ENCODE results near the gene HLA-DQA2. TPM values are rescaled to one million over a fixed set of nuclear protein-coding genes. Genes with fewer than 3 reads are reported as not detected.
"Not testable (repeated sequence)": the region's sequence is repeated elsewhere in the genome, so short reads cannot be mapped to it uniquely, and the experiment has no call there.

HLA-DQA2 gene
- not detected in 2 replicates for total RNA-seq
- long read RNA-seq = 0 reads

DNA sequence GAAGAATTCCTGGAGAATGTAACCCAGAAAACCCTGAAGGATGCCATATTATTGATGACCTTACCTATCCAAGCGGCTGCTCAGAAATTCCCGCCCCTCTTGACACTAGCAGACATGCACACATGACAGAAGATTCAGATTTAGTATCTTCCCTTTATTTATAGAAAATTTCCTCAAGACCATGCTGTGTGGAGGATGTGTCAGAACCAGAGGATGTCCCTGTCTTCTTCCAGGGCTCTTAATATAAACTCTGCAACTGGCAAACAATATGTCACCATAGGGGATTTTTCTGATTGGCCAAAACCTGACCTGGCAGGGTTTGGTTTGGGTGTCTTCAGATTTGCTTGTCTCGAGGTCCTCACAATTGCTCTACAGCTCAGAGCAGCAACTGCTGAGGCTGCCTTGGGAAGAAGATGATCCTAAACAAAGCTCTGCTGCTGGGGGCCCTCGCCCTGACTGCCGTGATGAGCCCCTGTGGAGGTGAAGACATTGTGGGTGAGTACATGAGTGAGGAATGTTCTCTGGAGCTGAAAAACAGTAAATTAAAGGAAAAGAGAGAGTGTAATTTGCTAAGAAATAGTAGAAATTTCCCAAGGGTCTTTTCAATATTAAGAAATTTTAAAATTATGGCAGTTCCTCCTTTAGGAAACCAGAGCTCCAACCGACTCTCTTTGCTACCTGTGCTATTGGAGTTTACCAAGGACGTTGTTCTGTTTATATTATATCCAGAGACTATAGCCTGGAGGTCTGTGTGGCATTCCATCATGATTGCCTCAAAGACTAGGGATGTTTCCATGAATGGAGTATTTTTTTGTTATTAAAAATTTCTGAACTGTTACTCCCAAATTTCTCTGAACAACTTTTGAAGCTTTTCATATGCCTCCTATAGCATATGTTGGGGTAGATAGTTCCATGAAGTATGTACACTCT, at the start of gene HLA-DQA2:
TSS of gene HLA-DQA2 (plus strand) at position 361 of the 930 bp plus-strand sequence. CDS start at position 414, 53 bp downstream.
- no peaks in the 10 kb centered on the region for H3K9me3 Mint-ChIP-seq
- H3K27me3 Mint-ChIP-seq (ENCODE audit: low read depth) = peaks cover 19% of the 10 kb centered on the region
- no peak for DNase-seq (ENCODE audit: low read depth, low spot score)
- no peaks in the 10 kb centered on the region for H3K36me3 Mint-ChIP-seq (ENCODE audit: low read depth)
- no peak within 1 kb of the TSS for H3K4me3 Mint-ChIP-seq
- no peaks in the 10 kb centered on the region for H3K4me1 Mint-ChIP-seq
- H3K27ac Mint-ChIP-seq (ENCODE audit: unreplicated experiment) = no peak within 1 kb of the TSS
- TF ChIP-seq, protein P1, sequence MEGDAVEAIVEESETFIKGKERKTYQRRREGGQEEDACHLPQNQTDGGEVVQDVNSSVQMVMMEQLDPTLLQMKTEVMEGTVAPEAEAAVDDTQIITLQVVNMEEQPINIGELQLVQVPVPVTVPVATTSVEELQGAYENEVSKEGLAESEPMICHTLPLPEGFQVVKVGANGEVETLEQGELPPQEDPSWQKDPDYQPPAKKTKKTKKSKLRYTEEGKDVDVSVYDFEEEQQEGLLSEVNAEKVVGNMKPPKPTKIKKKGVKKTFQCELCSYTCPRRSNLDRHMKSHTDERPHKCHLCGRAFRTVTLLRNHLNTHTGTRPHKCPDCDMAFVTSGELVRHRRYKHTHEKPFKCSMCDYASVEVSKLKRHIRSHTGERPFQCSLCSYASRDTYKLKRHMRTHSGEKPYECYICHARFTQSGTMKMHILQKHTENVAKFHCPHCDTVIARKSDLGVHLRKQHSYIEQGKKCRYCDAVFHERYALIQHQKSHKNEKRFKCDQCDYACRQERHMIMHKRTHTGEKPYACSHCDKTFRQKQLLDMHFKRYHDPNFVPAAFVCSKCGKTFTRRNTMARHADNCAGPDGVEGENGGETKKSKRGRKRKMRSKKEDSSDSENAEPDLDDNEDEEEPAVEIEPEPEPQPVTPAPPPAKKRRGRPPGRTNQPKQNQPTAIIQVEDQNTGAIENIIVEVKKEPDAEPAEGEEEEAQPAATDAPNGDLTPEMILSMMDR (conservative IDR thresholded peaks at IDR 0.05) = no peak

DNA sequence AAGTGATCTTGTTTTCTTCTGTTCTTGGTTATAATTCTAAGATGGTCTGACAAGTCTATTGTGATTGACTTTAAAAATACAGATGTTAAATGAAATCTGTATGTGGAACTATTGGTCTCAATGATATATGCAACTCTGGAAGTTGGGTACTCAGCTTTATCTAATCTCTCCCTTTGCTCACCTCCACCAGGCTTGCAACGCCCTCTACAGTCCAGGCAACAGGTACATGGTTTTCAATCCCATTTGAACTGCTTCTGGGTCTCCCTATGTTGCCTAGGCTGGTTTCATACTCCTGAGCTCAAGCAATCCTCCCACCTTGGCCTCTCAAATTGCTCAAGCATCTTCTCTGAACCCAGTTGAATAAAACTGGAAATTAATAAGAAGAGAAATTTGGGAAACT, 49.2 kb upstream of the HLA-DQA2 start:
- Mint-ChIP-seq H3K36me3 (ENCODE audit: low read depth) (no peaks in the 10 kb centered on the region), H3K9me3 (peaks cover 5% of the 10 kb centered on the region), H3K27me3 (ENCODE audit: low read depth) (peaks cover 53% of the 10 kb centered on the region), H3K27ac (ENCODE audit: unreplicated experiment) (no peak overlapping the region), H3K4me3 (no peak overlapping the region), H3K4me1 (no peaks in the 10 kb centered on the region)
- TF ChIP-seq, protein P1 (conservative IDR thresholded peaks at IDR 0.05) = no peak
- DNase-seq (ENCODE audit: low read depth, low spot score) = no peak

DNA sequence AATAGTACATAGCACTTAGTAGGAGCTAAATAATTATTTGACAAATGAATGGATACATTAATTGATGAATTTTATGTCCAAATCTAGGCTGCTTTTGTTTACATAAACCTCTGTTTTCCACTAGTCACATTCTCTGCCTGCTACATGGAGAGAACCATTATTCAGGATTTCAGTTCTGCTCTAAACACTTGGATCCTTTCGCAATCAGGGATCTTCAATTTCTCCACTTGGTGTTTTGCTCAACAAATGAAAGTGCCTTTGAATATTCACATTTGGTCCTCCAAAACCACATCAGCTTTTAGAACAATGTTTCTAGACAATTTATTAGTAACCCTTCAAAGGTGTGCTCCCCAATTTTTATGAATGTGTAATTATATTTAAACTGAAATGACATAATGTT, 44.2 kb upstream of the HLA-DQA2 start:
- no peak for DNase-seq (ENCODE audit: low read depth, low spot score)
- Mint-ChIP-seq H3K27ac (ENCODE audit: unreplicated experiment) (no peak overlapping the region), H3K36me3 (ENCODE audit: low read depth) (no peaks in the 10 kb centered on the region), H3K4me1 (no peaks in the 10 kb centered on the region), H3K9me3 (peaks cover 5% of the 10 kb centered on the region), H3K27me3 (ENCODE audit: low read depth) (peaks cover 80% of the 10 kb centered on the region), H3K4me3 (no peak overlapping the region)
- TF ChIP-seq, protein P1 (conservative IDR thresholded peaks at IDR 0.05) = no peak

DNA sequence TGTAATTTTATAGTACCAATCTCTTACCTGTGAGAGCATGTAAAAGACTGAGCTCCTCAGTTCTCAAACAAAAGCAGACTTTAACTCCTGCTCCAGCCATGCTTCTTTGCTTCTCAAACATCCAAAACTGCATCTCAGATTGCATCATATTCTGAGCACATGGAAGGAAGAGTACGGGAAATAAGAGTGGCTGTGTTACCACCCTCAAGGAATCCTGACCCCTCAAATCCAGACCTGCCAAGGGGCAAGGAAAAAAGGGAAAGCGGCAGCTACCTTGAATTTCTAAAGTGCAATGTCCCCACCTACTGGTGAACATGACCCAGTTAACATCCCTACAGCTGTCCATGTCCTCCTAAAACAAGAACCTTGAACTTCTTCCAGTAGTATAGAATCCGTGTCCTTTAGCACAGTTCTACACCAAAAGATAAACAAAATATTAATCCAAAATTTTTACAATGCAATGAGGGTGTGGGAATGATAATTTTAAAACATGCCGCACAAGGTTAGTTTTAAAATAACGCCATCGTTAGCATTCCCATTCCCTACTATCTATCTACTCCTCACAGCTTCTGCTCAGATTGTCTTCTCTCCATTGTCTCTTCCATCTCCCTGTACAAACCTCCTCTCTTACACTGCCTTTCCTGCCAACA, 40.7 kb upstream of the HLA-DQA2 start:
- TF ChIP-seq, protein P1 (conservative IDR thresholded peaks at IDR 0.05) = peak; percentile 83
- Mint-ChIP-seq H3K9me3 (no peaks in the 10 kb centered on the region), H3K27ac (ENCODE audit: unreplicated experiment) (no peak overlapping the region), H3K4me3 (no peak overlapping the region), H3K36me3 (ENCODE audit: low read depth) (no peaks in the 10 kb centered on the region), H3K27me3 (ENCODE audit: low read depth) (peaks cover 74% of the 10 kb centered on the region), H3K4me1 (no peaks in the 10 kb centered on the region)
- DNase-seq (ENCODE audit: low read depth, low spot score) = peak; percentile 48

DNA sequence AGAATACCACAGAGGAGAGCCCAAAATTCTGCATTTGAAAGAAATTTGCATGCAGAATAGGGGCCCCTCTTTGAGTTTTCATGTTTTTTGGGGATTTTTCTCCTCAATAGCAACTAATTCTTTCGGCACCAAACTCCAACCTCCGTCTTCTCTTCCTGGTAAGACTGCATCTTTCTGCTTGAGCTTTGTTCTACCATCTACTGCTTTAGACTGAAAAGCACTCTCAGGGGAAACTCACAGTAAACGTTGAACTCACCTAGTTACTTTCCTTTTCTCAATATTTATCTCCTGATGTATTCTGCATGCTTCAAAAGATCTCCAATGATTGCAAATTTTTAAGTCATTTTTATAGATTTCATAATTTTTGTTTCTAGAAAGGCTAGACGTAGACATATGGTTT, 37.8 kb upstream of the HLA-DQA2 start:
- Mint-ChIP-seq H3K27me3 (ENCODE audit: low read depth) (peaks cover 51% of the 10 kb centered on the region), H3K4me1 (no peaks in the 10 kb centered on the region), H3K9me3 (no peaks in the 10 kb centered on the region), H3K36me3 (ENCODE audit: low read depth) (no peaks in the 10 kb centered on the region), H3K4me3 (no peak overlapping the region), H3K27ac (ENCODE audit: unreplicated experiment) (no peak overlapping the region)
- TF ChIP-seq, protein P1 (conservative IDR thresholded peaks at IDR 0.05) = no peak
- no peak for DNase-seq (ENCODE audit: low read depth, low spot score)

DNA sequence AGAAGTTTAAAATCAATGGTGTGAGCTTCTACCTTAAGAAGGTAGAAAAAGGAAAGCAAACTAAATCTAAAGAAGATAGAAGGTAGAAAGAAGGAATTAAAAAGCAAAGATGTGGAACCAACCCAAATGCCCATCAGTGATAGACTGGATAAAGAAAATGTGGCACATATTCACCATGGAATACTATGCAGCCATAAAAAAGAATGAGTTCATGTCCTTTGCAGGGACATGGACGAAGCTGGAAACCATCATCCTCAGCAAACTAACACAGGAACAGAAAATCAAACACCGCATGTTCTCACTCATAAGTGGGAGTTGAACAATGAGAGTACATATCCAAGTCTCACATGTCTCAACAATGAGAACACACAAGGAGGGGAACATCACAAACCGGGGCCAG, 36.0 kb upstream of the HLA-DQA2 start:
- H3K36me3 Mint-ChIP-seq (ENCODE audit: low read depth); H3K9me3 Mint-ChIP-seq; DNase-seq (ENCODE audit: low read depth, low spot score); H3K27ac Mint-ChIP-seq (ENCODE audit: unreplicated experiment); H3K4me3 Mint-ChIP-seq; H3K4me1 Mint-ChIP-seq: not testable (repeated sequence)
- H3K27me3 Mint-ChIP-seq (ENCODE audit: low read depth) = peaks cover 45% of the 10 kb centered on the region
